Measurements from ENCODE around the gene PPP1R3C.

Gene PPP1R3C

DNA sequence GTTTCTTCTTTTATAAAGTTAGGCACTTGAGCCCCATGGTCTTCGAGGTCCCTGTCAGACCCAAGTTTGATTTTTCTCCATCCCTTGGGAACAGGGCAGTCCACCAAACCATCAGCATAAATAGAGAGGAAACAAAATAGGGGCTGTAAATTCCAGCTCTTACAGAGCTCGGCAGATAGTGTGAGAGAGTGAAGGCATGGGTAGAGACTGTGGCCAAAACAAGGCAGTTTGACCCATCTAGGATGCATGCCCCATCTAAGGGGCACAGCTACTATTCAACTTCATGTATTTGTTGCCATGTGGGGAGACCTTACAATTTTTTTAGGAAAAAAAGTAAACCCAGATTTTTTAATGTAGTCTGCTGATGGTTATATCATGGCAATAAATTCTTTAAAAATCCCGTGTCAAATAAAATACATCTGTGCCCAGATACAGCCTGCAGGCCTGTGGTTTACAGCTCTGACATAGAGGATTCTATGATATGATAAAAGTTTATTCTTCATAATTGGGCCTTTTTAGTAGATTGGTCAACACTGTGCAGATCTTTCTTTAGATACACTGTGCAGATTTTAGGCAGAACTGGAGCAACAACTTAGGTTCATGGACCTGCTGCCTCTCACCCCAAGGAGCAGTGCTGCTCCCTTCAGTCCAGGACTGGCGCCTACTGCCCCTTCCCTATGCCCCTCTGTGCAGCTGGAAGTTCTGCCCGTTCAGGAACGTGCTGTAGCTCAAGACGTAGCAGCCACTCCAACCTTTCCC, 5.3 kb downstream of the PPP1R3C start:
- Histone ChIP-seq H3K4me1 (ENCODE audit: control insufficient read depth, low read depth, low read length) (no peaks in the 10 kb centered on the region), H3K27me3 (ENCODE audit: control insufficient read depth, insufficient read depth, low read length) (peaks cover 8% of the 10 kb centered on the region), H3K36me3 (ENCODE audit: control insufficient read depth, low read depth, low read length) (no peaks in the 10 kb centered on the region), H3K9ac (ENCODE audit: low read length) (no peak overlapping the region), H3K27ac (ENCODE audit: low read length) (no peak overlapping the region), H3K4me3 (ENCODE audit: low read length) (no peak overlapping the region), H3K9me3 (ENCODE audit: control insufficient read depth, low read depth, low read length) (no peaks in the 10 kb centered on the region)

GRCh38 chr10:91626936-91627335, 5.9 kb downstream of the PPP1R3C start:
- no peak overlapping the region for H3K9ac ChIP-seq (ENCODE audit: low read length)
- no peak overlapping the region for H3K27ac ChIP-seq (ENCODE audit: low read length)
- no peak overlapping the region for H3K4me3 ChIP-seq (ENCODE audit: low read length)
- H3K36me3 ChIP-seq (ENCODE audit: control insufficient read depth, low read depth, low read length): no peaks in the 10 kb centered on the region
- H3K9me3 ChIP-seq (ENCODE audit: control insufficient read depth, low read depth, low read length): no peaks in the 10 kb centered on the region
- no peaks in the 10 kb centered on the region for H3K4me1 ChIP-seq (ENCODE audit: control insufficient read depth, low read depth, low read length)
- peaks cover 2% of the 10 kb centered on the region for H3K27me3 ChIP-seq (ENCODE audit: control insufficient read depth, insufficient read depth, low read length)

DNA sequence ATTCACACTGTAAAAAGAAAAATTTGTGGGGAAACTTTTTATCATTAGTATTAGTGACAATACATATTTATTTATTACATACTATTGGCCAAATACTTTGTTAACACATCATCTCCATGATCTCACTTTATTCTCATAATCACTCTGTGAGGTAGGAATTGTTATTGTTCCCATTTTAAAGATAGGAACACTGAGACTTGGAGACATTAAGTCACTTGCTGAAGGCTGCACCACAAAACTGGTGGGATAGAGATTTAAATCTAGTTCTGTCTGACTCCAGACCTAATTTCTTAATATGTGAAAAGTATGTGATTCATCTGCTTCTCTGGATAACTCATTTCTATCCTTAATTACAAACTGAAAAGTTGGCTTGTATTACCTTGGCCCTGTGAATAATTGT, 8.2 kb downstream of the PPP1R3C start:
- Histone ChIP-seq H3K36me3 (ENCODE audit: control insufficient read depth, low read depth, low read length) (no peaks in the 10 kb centered on the region), H3K9ac (ENCODE audit: low read length) (no peak overlapping the region), H3K27ac (ENCODE audit: low read length) (no peak overlapping the region), H3K4me1 (ENCODE audit: control insufficient read depth, low read depth, low read length) (no peaks in the 10 kb centered on the region), H3K4me3 (ENCODE audit: low read length) (no peak overlapping the region), H3K9me3 (ENCODE audit: control insufficient read depth, low read depth, low read length) (no peaks in the 10 kb centered on the region), H3K27me3 (ENCODE audit: control insufficient read depth, insufficient read depth, low read length) (no peaks in the 10 kb centered on the region)

GRCh38 chr10:91622601-91623000, 10.3 kb downstream of the PPP1R3C start:
- Histone ChIP-seq H3K4me1 (ENCODE audit: control insufficient read depth, low read depth, low read length) (no peaks in the 10 kb centered on the region), H3K4me3 (ENCODE audit: low read length) (no peak overlapping the region), H3K27ac (ENCODE audit: low read length) (no peak overlapping the region), H3K27me3 (ENCODE audit: control insufficient read depth, insufficient read depth, low read length) (no peaks in the 10 kb centered on the region), H3K9ac (ENCODE audit: low read length) (no peak overlapping the region), H3K9me3 (ENCODE audit: control insufficient read depth, low read depth, low read length) (no peaks in the 10 kb centered on the region), H3K36me3 (ENCODE audit: control insufficient read depth, low read depth, low read length) (no peaks in the 10 kb centered on the region)

DNA sequence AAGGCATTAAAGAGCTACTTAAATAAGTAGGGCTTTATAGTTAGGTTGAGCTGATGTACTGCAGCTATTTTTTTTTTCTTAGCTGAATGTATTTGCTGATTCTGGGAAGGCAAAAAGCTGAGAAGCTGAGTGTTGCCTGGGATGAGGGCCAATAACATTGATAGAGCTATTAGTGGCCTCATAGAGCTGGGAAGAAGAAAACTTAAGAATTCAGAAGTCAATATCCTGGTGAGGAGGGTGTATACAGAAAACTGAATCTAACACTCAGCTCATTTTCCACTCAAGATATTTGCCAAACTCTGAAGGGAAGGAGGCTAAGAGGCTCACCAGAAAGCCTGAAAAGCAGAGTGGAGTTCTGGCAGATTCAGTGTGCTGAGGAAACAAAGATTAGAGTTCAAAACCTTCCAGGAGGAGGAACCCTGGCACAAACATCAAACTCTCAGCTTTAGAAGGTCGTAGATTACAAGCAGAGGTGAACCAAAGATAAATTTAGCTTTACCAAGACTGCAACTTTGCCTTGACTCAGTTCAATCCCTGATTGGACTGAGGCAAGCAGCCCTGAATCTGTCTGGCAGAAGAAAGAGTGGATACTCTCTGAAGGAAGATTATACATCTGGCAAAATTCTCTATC, 11.3 kb downstream of the PPP1R3C start:
- H3K9ac ChIP-seq (ENCODE audit: low read length): no peak overlapping the region
- no peaks in the 10 kb centered on the region for H3K4me1 ChIP-seq (ENCODE audit: control insufficient read depth, low read depth, low read length)
- H3K36me3 ChIP-seq (ENCODE audit: control insufficient read depth, low read depth, low read length): no peaks in the 10 kb centered on the region
- no peak overlapping the region for H3K4me3 ChIP-seq (ENCODE audit: low read length)
- no peaks in the 10 kb centered on the region for H3K27me3 ChIP-seq (ENCODE audit: control insufficient read depth, insufficient read depth, low read length)
- no peaks in the 10 kb centered on the region for H3K9me3 ChIP-seq (ENCODE audit: control insufficient read depth, low read depth, low read length)
- H3K27ac ChIP-seq (ENCODE audit: low read length): no peak overlapping the region

GRCh38 chr10:91617072-91617609, 15.7 kb downstream of the PPP1R3C start:
- Histone ChIP-seq H3K27ac (ENCODE audit: low read length) (no peak overlapping the region), H3K9ac (ENCODE audit: low read length) (no peak overlapping the region), H3K9me3 (ENCODE audit: control insufficient read depth, low read depth, low read length) (no peaks in the 10 kb centered on the region), H3K36me3 (ENCODE audit: control insufficient read depth, low read depth, low read length) (no peaks in the 10 kb centered on the region), H3K4me3 (ENCODE audit: low read length) (no peak overlapping the region), H3K27me3 (ENCODE audit: control insufficient read depth, insufficient read depth, low read length) (no peaks in the 10 kb centered on the region), H3K4me1 (ENCODE audit: control insufficient read depth, low read depth, low read length) (no peaks in the 10 kb centered on the region)

- Histone ChIP-seq H3K27ac (ENCODE audit: low read length) (no peak overlapping the region), H3K27me3 (ENCODE audit: control insufficient read depth, insufficient read depth, low read length) (no peaks in the 10 kb centered on the region), H3K9ac (ENCODE audit: low read length) (no peak overlapping the region), H3K9me3 (ENCODE audit: control insufficient read depth, low read depth, low read length) (no peaks in the 10 kb centered on the region), H3K4me3 (ENCODE audit: low read length) (no peak overlapping the region), H3K4me1 (ENCODE audit: control insufficient read depth, low read depth, low read length) (no peaks in the 10 kb centered on the region), H3K36me3 (ENCODE audit: control insufficient read depth, low read depth, low read length) (no peaks in the 10 kb centered on the region)
Measured at GRCh38 chr10:91616137-91616536, 16.7 kb downstream of the PPP1R3C start.

GRCh38 chr10:91614225-91614624, 18.6 kb downstream of the PPP1R3C start:
- H3K36me3 ChIP-seq (ENCODE audit: control insufficient read depth, low read depth, low read length): no peaks in the 10 kb centered on the region
- no peak overlapping the region for H3K9ac ChIP-seq (ENCODE audit: low read length)
- no peak overlapping the region for H3K4me3 ChIP-seq (ENCODE audit: low read length)
- H3K9me3 ChIP-seq (ENCODE audit: control insufficient read depth, low read depth, low read length): no peaks in the 10 kb centered on the region
- H3K4me1 ChIP-seq (ENCODE audit: control insufficient read depth, low read depth, low read length): no peaks in the 10 kb centered on the region
- no peak overlapping the region for H3K27ac ChIP-seq (ENCODE audit: low read length)
- no peaks in the 10 kb centered on the region for H3K27me3 ChIP-seq (ENCODE audit: control insufficient read depth, insufficient read depth, low read length)

DNA sequence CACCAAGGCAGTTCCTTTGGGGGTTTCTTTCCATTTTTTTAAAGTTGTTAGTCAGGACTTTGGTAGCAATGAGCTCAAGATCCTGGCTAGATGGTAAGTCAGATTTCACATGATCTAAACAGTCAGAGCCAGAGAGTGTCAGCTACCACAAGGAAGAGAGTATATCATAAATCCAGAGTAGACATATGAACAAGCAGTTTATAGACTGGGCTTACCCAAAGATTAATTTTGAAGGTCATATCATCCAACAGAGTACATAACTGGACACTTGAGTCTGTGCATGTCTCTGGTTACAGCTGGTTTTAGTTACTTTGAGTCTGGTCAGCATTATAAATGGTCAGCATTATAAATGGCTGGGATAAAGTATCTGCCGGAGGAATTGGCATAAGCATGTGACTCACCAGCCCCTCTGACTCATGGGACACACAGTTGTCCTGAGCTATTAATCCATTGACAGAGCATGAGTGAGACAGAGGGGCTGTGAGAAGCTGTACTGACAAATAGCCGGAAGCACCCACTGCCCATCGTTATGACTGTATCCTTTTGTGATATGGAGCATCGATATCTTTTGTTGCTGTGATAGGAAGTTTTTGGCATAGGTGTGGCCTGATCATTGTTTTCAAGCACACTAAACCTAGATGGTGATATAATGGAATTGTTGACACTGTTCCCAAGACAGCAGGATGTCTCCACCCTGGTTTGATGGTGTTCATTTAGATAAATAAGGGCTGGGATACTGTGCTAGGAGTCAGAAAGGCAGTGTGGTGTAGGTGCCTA, 19.3 kb downstream of the PPP1R3C start:
- no peak overlapping the region for H3K4me3 ChIP-seq (ENCODE audit: low read length)
- H3K36me3 ChIP-seq (ENCODE audit: control insufficient read depth, low read depth, low read length): no peaks in the 10 kb centered on the region
- no peaks in the 10 kb centered on the region for H3K27me3 ChIP-seq (ENCODE audit: control insufficient read depth, insufficient read depth, low read length)
- no peaks in the 10 kb centered on the region for H3K4me1 ChIP-seq (ENCODE audit: control insufficient read depth, low read depth, low read length)
- H3K27ac ChIP-seq (ENCODE audit: low read length): no peak overlapping the region
- no peak overlapping the region for H3K9ac ChIP-seq (ENCODE audit: low read length)
- H3K9me3 ChIP-seq (ENCODE audit: control insufficient read depth, low read depth, low read length): no peaks in the 10 kb centered on the region

DNA sequence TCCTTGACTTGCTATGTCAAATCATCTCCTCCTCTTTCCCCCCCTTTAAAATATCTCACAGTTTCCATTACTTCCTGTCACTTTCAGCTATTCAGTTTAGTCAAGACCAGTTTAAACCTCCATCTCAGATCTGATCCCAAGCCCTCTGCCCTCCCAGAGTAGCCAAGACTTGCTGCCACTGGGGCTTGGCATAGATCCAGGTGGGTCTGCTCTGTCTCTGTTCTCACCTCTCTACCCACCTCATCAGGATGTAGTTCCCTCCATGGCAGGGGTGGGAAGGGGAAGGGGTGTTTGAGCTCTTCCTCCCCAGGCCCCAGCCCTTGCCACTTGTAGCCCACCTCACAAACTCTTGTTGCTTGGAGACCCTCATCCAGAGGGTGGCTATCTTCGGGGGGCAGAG, 22.0 kb downstream of the PPP1R3C start:
- Histone ChIP-seq H3K9ac (ENCODE audit: low read length) (no peak overlapping the region), H3K4me1 (ENCODE audit: control insufficient read depth, low read depth, low read length) (no peaks in the 10 kb centered on the region), H3K36me3 (ENCODE audit: control insufficient read depth, low read depth, low read length) (no peaks in the 10 kb centered on the region), H3K4me3 (ENCODE audit: low read length) (no peak overlapping the region), H3K27me3 (ENCODE audit: control insufficient read depth, insufficient read depth, low read length) (no peaks in the 10 kb centered on the region), H3K27ac (ENCODE audit: low read length) (no peak overlapping the region), H3K9me3 (ENCODE audit: control insufficient read depth, low read depth, low read length) (no peaks in the 10 kb centered on the region)

DNA sequence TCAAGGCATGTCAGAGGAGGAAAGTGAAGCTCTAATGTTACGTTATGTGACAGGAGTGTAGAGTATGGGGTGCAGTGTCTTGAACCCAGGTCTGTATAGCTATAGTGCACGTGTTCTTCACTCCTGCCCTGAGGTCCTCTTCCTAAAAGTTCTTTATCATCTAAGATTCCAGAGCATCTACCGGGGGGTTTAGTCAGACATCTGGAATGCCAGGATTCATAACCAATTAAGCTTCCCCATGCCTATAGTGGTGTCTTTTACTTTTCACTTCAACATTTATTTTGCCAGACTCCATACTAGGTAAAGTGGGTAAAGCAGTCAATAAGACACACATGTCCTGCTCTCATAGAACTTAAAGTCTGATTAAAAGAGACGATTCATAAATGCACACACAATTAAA, 22.4 kb downstream of the PPP1R3C start:
- H3K4me3 ChIP-seq (ENCODE audit: low read length): no peak overlapping the region
- no peaks in the 10 kb centered on the region for H3K4me1 ChIP-seq (ENCODE audit: control insufficient read depth, low read depth, low read length)
- H3K27me3 ChIP-seq (ENCODE audit: control insufficient read depth, insufficient read depth, low read length): no peaks in the 10 kb centered on the region
- no peaks in the 10 kb centered on the region for H3K9me3 ChIP-seq (ENCODE audit: control insufficient read depth, low read depth, low read length)
- no peak overlapping the region for H3K27ac ChIP-seq (ENCODE audit: low read length)
- H3K9ac ChIP-seq (ENCODE audit: low read length): no peak overlapping the region
- no peaks in the 10 kb centered on the region for H3K36me3 ChIP-seq (ENCODE audit: control insufficient read depth, low read depth, low read length)

All from iPS-18a (cell line).